Stomach (tissue), 4 donors: ENCODE results near the gene STRADA.

Experiments used
- EP300 ChIP-seq: sonication (generic); formaldehyde crosslinking; IDR thresholded peaks from one replicate; pipeline ENCODE4 v1.6.1; 2017; ENCODE audit warnings: antibody characterized with exemption
- POLR2A ChIP-seq, 4 donors: fragments of 450-650 bp; IDR thresholded peaks; one replicate each; pipeline ENCODE4 v1.6.1; 2016; ENCODE audit warnings: antibody characterized with exemption in 4 of 4, control low read depth in 2 of 4, mild to moderate bottlenecking in 1 of 4, moderate library complexity in 1 of 4
- POLR2AphosphoS5 ChIP-seq, 3 donors: sonication (generic); formaldehyde crosslinking; IDR thresholded peaks; one replicate each; pipeline ENCODE4 v1.6.1; 2016; ENCODE audit warnings: antibody characterized with exemption in 3 of 3
- TF ChIP-seq, protein P1 (sequence below), 7 experiments: fragments of 450-650 bp in 4 of 7; fragments of 200-600 bp in 3 of 7; sonication (generic) in 3 of 7; IDR thresholded peaks; one replicate each; pipeline ENCODE4 v1.5.1; 2016 to 2019; ENCODE audit warnings: antibody characterized with exemption in 7 of 7, control low read depth in 2 of 7, mild to moderate bottlenecking in 1 of 7

DNA sequence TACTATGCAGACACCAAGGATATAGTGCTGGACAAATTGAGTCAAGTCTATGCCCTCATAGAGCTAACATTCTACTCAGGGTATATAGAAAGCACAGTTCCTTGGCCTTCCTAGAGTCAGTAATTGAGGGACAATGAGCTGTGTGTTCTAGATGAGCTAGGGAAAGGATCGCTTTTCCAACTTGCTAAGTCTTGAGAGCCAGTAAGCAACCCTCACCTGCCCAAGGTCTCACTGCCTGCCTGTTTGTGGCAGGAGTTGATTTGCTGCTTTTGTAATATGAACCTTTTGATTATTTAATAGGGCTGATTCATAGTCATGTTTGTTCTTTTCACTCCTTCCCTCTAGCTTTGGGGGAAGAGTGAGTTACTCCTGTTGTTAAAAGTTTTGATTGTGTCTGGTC lies 38.9 kb upstream of the STRADA start:
- TF ChIP-seq, protein P1, sequence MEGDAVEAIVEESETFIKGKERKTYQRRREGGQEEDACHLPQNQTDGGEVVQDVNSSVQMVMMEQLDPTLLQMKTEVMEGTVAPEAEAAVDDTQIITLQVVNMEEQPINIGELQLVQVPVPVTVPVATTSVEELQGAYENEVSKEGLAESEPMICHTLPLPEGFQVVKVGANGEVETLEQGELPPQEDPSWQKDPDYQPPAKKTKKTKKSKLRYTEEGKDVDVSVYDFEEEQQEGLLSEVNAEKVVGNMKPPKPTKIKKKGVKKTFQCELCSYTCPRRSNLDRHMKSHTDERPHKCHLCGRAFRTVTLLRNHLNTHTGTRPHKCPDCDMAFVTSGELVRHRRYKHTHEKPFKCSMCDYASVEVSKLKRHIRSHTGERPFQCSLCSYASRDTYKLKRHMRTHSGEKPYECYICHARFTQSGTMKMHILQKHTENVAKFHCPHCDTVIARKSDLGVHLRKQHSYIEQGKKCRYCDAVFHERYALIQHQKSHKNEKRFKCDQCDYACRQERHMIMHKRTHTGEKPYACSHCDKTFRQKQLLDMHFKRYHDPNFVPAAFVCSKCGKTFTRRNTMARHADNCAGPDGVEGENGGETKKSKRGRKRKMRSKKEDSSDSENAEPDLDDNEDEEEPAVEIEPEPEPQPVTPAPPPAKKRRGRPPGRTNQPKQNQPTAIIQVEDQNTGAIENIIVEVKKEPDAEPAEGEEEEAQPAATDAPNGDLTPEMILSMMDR (IDR thresholded peaks at IDR 0.05), result no peak
- TF ChIP-seq POLR2AphosphoS5 (IDR thresholded peaks at IDR 0.05), result no peak
- no peak for TF ChIP-seq POLR2A (IDR thresholded peaks at IDR 0.05)
- no peak for TF ChIP-seq EP300
